Measurements from ENCODE around the gene ZMYM2. TPM values are rescaled to one million over a fixed set of nuclear protein-coding genes. Genes with fewer than 3 reads are reported as not detected.
A peak's percentile ranks its signal among the peaks of the same experiment; 100 is the strongest.
"Not testable (repeated sequence)": the region's sequence is repeated elsewhere in the genome, so short reads cannot be mapped to it uniquely, and the experiment has no call there.

The ZMYM2 gene
- total RNA-seq = 26.1 TPM

DNA sequence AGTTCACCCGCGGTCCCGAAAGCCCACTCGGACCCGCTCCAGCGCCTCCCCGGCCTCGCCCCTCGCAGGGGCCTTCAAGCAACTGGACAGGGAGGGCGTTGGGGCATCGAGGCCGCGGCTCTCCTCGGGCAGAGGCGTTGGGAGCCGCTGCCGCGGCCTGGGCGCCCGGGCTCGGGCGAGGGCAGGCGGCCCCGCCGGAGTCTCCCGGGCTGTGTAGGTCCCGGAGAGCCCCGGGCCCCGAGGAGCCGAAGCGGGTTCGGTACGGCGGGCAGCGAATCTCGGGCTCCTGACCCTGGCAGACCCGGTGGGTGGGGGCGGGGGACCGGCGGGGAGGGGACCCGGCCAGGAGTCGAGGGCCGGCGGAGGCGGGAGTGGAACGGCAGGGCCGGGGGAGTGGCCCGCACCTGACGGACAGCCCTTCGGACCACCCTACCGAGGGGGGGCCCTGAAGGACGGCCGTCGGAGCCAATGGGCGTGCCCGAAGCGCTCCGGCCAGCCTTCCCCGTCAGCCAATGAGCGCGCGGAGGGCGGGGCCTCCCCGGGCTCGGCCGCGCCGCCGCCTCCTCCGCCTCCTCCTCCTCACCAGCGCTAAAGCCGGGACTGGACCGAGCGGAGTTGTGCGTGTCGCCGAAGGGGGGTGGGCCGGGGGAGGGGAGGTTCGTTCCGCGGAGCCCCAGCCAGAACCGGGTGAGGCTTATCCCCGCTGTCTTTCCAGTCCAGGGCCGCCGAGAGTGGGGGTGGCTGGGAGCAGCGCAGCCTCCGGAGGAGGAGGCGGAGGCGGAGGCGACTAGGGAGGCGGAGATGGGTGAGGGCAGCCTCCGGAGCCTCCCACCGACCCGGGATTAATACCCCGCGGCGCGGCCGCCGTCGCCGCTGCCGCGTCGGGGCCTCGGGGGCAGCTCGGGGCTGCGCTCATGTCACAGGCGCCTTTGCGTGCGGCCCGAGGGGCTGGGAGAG is at the start of gene ZMYM2:
Gene ZMYM2, plus strand, starts transcription at position 573 of the 957 bp plus-strand sequence. CDS start 34,346 bp downstream, outside the sequence.
- DNase-seq (ENCODE audit: low spot score) = peak; percentile 100
- ATAC-seq = peak; percentile 86

DNA sequence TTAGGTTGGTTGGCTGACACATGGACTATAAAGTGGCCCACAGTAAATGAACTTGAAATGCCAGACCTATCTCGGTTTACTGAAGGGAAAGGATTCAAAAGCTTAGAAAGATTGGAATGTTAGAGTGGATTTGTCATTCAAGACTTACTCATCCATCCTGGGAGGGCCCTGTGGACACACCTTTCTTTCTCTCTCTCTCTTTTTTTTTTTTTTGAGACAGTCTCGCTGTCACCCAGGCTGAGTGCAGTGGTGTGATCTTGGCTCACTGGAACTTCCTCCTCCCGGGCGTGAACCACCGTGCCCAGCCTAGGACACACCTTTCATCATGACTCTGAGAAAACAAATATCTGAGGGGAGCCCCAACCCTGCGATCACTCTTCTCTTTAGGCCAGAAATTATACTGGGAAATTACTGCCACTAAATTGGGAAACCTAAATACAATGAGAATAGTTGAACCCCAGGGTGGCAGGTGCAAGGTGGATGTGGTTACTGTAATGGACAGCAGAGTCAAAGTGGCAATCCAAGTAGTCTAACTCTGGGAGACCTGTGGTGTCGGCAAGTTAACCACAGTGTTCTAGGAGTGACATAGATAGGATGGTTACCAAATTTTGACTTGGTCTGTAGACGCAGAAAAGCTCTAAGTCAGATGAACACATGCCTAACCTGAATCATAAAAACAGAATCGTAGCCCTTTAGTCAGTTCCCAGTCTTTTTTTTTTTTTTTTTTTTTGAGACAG is 48.0 kb upstream of the ZMYM2 start:
- ATAC-seq (no peak), DNase-seq (ENCODE audit: low spot score) (peak; percentile 6)

DNA sequence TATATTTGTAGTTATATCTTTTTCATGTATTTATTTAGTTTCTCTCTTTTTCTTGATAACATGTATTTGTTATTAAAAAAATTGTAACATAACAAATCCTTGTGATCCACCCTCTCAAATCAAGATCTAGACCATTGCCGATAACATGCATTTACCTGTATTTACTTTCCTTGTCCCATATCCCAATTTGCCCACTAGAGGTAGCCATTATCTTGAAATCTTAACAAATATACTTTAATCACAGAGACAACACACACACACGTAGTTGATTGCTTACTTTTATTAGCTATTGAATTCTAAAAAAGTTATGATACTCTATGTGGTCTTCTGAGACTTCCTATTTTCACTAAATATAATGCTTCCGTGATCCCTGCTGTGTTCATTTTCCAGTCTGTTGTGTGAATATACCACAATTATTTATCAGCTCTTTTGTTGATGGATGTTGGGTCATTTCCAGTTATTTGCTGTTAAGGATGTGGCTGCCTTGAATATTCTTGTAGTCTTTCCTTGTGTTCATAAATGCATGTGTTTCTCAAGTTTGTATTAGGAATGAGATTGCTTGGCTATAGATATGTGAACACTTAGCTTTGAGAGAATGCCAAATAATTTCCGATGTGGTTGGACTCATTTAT is 31.3 kb upstream of the ZMYM2 start:
- no peak for DNase-seq (ENCODE audit: low spot score)
- ATAC-seq = peak; percentile 92

DNA sequence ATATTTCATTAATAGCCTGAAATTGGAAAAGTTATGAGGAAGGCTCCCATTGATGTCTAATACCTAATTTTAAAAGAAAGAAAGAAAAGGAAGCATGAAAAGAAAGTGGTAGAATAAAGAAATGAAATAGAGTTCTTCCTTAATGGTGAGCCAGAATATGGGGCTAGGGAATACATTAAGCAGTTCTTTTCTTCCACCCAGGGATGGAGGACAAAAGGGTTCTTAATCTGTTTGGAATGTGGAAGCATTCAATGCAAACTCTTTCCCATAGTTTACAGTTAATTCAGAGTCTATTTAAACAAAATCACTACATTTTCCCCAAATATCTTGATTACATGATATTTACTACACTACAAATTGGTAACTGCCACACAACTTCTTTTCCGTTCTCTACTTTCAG is 18.4 kb upstream of the ZMYM2 start:
- DNase-seq (ENCODE audit: low spot score) (no peak), ATAC-seq (no peak)

GRCh38 chr13:19950374-19950773 is 8.2 kb upstream of the ZMYM2 start:
- ATAC-seq (no peak), DNase-seq (ENCODE audit: low spot score) (no peak)

DNA sequence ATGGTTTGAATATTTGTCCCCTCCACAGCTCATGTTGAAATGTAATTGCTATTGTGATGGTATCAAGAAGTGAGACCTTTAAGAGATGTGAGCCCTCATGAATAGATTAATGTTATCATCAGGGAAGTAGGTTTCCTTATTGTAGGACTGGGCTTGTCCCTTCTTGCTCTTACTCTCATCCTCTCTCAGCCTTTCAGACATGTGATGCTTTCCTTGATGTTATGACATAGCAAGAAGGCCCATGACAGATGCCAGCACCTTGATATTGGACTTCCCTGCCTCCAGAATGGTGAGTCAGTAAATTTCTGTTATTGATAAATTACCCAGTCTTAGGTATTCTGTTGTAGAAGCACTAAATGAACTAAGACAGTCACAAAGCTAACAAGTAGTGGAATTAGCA is 5.7 kb upstream of the ZMYM2 start:
- ATAC-seq (no peak), DNase-seq (ENCODE audit: low spot score) (no peak)

DNA sequence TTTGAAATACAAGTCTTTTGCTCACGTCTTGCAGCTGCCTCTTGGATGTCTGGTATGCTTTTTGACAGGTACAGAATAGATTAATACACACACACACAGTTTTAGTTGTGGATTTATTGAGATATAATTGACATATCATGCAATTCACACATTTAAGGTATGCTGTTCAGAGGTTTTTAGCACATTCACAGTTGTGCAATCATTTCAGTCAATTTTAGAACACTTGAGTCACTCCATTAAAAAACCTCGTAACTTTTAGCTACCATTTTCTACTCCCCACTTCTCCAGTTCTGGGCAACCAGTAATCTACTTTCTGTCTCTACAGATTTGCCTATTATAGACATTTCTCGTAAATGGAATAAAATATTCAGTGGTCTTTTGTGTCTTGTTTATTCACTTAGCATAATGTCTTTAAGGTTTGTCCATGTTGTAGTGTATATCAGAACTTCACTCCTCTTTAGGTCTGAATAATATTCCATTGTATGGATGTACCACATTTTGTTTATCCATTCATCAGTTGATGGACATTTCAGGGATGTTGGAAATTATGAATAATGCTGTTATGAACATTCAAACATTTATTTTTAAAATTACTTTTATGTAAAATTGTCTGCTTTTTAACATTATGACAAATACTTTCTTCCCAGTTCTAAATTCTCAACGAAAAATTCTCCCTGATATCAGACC is 2.5 kb upstream of the ZMYM2 start:
- no peak for ATAC-seq
- no peak for DNase-seq (ENCODE audit: low spot score)

DNA sequence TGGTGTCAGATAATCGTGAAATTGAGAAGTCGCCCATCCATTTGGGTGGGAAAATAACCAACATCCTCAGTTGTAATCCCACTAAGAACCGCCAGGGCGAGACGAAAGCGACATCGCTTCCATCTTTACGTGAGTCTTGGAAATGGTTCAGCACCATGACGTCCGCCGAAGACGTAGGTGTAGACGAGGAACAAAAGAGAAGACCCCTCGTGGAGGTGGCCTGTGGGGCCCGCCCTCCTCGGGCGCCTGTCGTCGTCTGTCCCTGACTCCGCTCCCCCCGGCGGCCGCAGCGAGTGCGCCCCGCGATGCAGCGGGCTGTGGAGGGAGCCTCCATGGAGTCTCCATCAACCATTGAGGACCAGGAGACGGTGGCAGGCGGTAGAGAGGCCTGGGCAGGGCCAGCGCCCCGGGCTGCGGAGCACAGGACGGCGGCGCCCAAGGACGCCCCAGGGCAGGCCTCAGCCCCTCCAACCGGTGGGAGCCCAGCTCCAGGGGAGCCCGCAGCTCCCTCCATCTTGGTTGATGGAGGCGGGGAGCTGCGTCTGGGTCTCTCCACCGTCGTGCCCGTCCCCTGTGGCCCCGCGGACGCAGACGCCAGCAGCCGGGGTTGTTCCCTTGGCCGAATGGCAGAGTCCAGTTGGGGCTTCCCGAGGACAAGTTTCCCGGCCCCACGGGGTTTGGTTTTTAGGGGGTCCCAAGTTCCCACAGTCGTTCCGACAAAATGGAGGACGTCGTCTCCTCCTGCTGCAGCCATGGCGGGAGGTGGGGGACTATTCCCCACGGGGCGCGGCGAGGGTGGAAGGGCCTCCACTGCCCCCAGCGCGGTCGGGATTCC is 990 bp upstream of the ZMYM2 start:
- peak; percentile 76 for DNase-seq (ENCODE audit: low spot score)
- ATAC-seq = peak; percentile 12

DNA sequence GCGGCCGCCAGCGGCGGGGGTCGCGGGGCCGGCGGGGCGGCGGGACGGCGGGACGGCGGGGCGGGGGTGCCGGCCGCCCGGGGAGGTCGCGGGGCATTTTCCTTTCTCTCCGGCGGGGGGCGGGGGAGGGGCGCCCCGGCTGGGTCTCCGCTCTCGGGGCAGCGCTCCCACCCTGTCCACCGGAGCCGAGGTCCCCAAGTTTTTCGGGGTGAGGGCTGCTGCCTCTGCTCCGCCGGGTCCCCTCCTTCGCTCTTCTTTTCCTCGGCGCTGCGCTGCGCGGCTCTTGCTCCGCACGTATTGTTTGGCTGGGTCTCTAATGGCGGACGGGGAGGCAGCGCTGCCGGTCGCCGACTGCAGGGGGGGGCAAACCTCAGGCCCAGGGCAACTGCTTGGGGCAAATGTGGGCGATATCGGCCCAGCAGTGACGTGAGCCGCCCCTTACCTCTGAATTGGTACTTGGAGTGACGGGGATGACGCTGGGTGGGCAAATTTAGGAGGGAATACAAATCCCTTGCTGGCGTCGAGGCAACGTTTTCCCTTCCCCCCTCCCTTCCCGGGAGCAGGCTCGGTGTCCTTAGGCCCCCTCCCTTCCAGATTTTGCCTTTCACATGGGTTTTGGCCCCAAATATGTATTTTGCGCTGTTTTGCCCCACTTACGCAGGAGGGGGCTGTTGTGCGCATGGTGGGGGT is 759 bp downstream of the ZMYM2 start:
- DNase-seq (ENCODE audit: low spot score) (peak; percentile 72), ATAC-seq (peak; percentile 8)

GRCh38 chr13:19959831-19960652 is 1.5 kb downstream of the ZMYM2 start:
- peak; percentile 85 for DNase-seq (ENCODE audit: low spot score)
- peak; percentile 63 for ATAC-seq

DNA sequence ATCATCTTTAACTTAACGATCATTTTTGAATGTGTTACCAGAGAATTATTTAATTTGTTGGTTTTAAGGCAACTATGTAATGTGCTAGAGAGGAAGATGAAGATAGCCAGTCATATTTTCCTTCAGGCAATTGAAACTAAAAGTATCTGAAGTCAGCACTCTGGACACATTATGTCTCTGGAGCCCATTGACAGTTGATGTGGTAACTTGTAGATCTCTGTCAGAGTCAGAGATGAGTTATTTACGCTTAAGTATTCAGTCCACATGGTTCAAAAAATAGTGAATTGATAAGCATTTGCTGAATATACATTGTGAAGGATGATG is 2.1 kb downstream of the ZMYM2 start:
- ATAC-seq (no peak), DNase-seq (ENCODE audit: low spot score) (no peak)

GRCh38 chr13:19961489-19961888 is 3.0 kb downstream of the ZMYM2 start:
- no peak for ATAC-seq
- no peak for DNase-seq (ENCODE audit: low spot score)

- ATAC-seq (no peak), DNase-seq (ENCODE audit: low spot score) (no peak)
Measured at GRCh38 chr13:19961924-19962323, 3.4 kb downstream of the ZMYM2 start.

- ATAC-seq (no peak), DNase-seq (ENCODE audit: low spot score) (no peak)
Measured at GRCh38 chr13:19962894-19963293, 4.4 kb downstream of the ZMYM2 start.

GRCh38 chr13:19967621-19968020 is 9.1 kb downstream of the ZMYM2 start:
- DNase-seq (ENCODE audit: low spot score) = no peak
- ATAC-seq = peak; percentile 33

- not testable (repeated sequence) for DNase-seq (ENCODE audit: low spot score); ATAC-seq
Measured at GRCh38 chr13:19974498-19975009, 16.0 kb downstream of the ZMYM2 start.

GRCh38 chr13:19978831-19979437 is 20.4 kb downstream of the ZMYM2 start:
- DNase-seq (ENCODE audit: low spot score) = no peak
- ATAC-seq = no peak

GRCh38 chr13:19981685-19982238 is 23.2 kb downstream of the ZMYM2 start:
- DNase-seq (ENCODE audit: low spot score) = no peak
- ATAC-seq = no peak

Data from left lobe of liver (tissue), 2 donors.